GM19035 (cell line): Measurements from ENCODE around the gene C9orf50.

ENCODE experiments used
- ATAC-seq: cut with Tn5 transposase; IDR thresholded peaks from one replicate; pipeline ENCODE4 v1.9.1; 2021; ENCODE audit not compliant: unreplicated experiment

The C9orf50 gene

GRCh38 chr9:129611307-129611800, 9.5 kb downstream of the C9orf50 start:
- ATAC-seq = no peak

GRCh38 chr9:129610473-129611306, 10.2 kb downstream of the C9orf50 start:
- ATAC-seq = no peak

- ATAC-seq = no peak
These were observed 10.8 kb downstream of the C9orf50 start for GRCh38 chr9:129610213-129610472.

GRCh38 chr9:129609486-129610212, 11.3 kb downstream of the C9orf50 start:
- ATAC-seq = no peak

- ATAC-seq = no peak
These were observed 12.1 kb downstream of the C9orf50 start for GRCh38 chr9:129608561-129609481.

- no peak for ATAC-seq
These were observed 13.9 kb downstream of the C9orf50 start for GRCh38 chr9:129607027-129607387.

- no peak for ATAC-seq
These were observed 14.5 kb downstream of the C9orf50 start for GRCh38 chr9:129606161-129607026.

- ATAC-seq = no peak
These were observed 16.1 kb downstream of the C9orf50 start for GRCh38 chr9:129604766-129605163.

- no peak for ATAC-seq
These were observed 16.7 kb downstream of the C9orf50 start for GRCh38 chr9:129604056-129604765.

GRCh38 chr9:129602598-129603415, 18.1 kb downstream of the C9orf50 start:
- ATAC-seq = no peak

GRCh38 chr9:129601082-129601674, 19.7 kb downstream of the C9orf50 start:
- no peak for ATAC-seq

- no peak for ATAC-seq
These were observed 22.8 kb downstream of the C9orf50 start for GRCh38 chr9:129598089-129598596.

GRCh38 chr9:129597355-129598088, 23.4 kb downstream of the C9orf50 start:
- no peak for ATAC-seq

- no peak for ATAC-seq
These were observed 24.2 kb downstream of the C9orf50 start for GRCh38 chr9:129596541-129597331.

GRCh38 chr9:129595903-129596540, 24.9 kb downstream of the C9orf50 start:
- no peak for ATAC-seq

- ATAC-seq = no peak
These were observed 25.6 kb downstream of the C9orf50 start for GRCh38 chr9:129595311-129595741.
